ENCODE data around the gene PTPRG. TPM values are rescaled to one million over a fixed set of nuclear protein-coding genes. Genes with fewer than 3 reads are reported as not detected.
A peak's percentile ranks its signal among the peaks of the same experiment; 100 is the strongest.

The PTPRG gene
- total RNA-seq, 4 donors from 2014 or later = 51.9 to 56.8 (median 54.4) TPM

GRCh38 chr3:61601831-61602230, 40.5 kb downstream of the PTPRG start:
- Histone ChIP-seq H3K4me3 (no peak overlapping the region), H3K36me3 (peaks cover 0 to 5% (median 0%) of the 10 kb centered on the region in 4 donors), H3K27ac (replicated peaks in 1 of 4) (no peak overlapping the region), H3K9me3 (no peaks in the 10 kb centered on the region), H3K27me3 (no peaks in the 10 kb centered on the region), H3K4me1 (peaks cover 0 to 21% (median 3%) of the 10 kb centered on the region in 4 donors)
- WGBS = 69% methylated on average over 4 of the region's 4 CpGs
- TF ChIP-seq POLR2A (IDR thresholded peaks at IDR 0.05; ENCODE audit: low read depth) (no peak), POLR2AphosphoS5 (IDR thresholded peaks at IDR 0.05) (peak; percentile 26 to 37), CTCF (IDR thresholded peaks at IDR 0.05) (no peak), EP300 (IDR thresholded peaks at IDR 0.05) (no peak)
- DNase-seq (ENCODE audit: extremely low spot score) = no peak
- intact Hi-C loops (cut with DNase I) = no loop called here

GRCh38 chr3:61602466-61602865, 41.1 kb downstream of the PTPRG start:
- no peak overlapping the region for H3K27ac ChIP-seq (replicated peaks in 1 of 4)
- no peaks in the 10 kb centered on the region for H3K27me3 ChIP-seq
- no peak for DNase-seq (ENCODE audit: extremely low spot score)
- 89% methylated on average over 3 of the region's 3 CpGs for WGBS
- no peaks in the 10 kb centered on the region for H3K9me3 ChIP-seq
- no peak for TF ChIP-seq POLR2AphosphoS5 (IDR thresholded peaks at IDR 0.05)
- no peak for TF ChIP-seq CTCF (IDR thresholded peaks at IDR 0.05)
- no peak for TF ChIP-seq POLR2A (IDR thresholded peaks at IDR 0.05; ENCODE audit: low read depth)
- peaks cover 0 to 6% (median 0%) of the 10 kb centered on the region in 4 donors for H3K36me3 ChIP-seq
- peaks cover 0 to 16% (median 3%) of the 10 kb centered on the region in 4 donors for H3K4me1 ChIP-seq
- intact Hi-C loops (cut with DNase I) = no loop called here
- no peak overlapping the region for H3K4me3 ChIP-seq

GRCh38 chr3:61605589-61606175, 44.3 kb downstream of the PTPRG start:
- Histone ChIP-seq H3K27ac (replicated peaks in 1 of 4) (no peak overlapping the region), H3K27me3 (no peaks in the 10 kb centered on the region), H3K9me3 (no peaks in the 10 kb centered on the region), H3K4me1 (peaks cover 0 to 10% (median 3%) of the 10 kb centered on the region in 4 donors), H3K36me3 (peaks cover 0 to 6% (median 0%) of the 10 kb centered on the region in 4 donors), H3K4me3 (no peak overlapping the region)
- DNase-seq (ENCODE audit: extremely low spot score) = no peak
- TF ChIP-seq POLR2AphosphoS5 (IDR thresholded peaks at IDR 0.05) = no peak
- TF ChIP-seq POLR2A (IDR thresholded peaks at IDR 0.05; ENCODE audit: low read depth) = no peak
- no peak for TF ChIP-seq CTCF (IDR thresholded peaks at IDR 0.05)
- no peak for TF ChIP-seq EP300 (IDR thresholded peaks at IDR 0.05)
- WGBS = 98% methylated on average over 4 of the region's 4 CpGs
- intact Hi-C loops (cut with DNase I) = no loop called here

- H3K27me3 ChIP-seq = no peaks in the 10 kb centered on the region
- no peaks in the 10 kb centered on the region for H3K9me3 ChIP-seq
- 100% methylated on average over 5 of the region's 6 CpGs for WGBS
- H3K36me3 ChIP-seq = peaks cover 0 to 6% (median 0%) of the 10 kb centered on the region in 4 donors
- peaks cover 0 to 7% (median 3%) of the 10 kb centered on the region in 4 donors for H3K4me1 ChIP-seq
- TF ChIP-seq POLR2AphosphoS5 (IDR thresholded peaks at IDR 0.05) (no peak), EP300 (IDR thresholded peaks at IDR 0.05) (no peak)
- H3K27ac ChIP-seq (replicated peaks in 1 of 4) = no peak overlapping the region
- no peak for DNase-seq (ENCODE audit: extremely low spot score)
- H3K4me3 ChIP-seq = no peak overlapping the region
- intact Hi-C loops (cut with DNase I) = no loop called here
Measured at GRCh38 chr3:61606196-61606595, 44.8 kb downstream of the PTPRG start.

GRCh38 chr3:61608072-61608471, 46.7 kb downstream of the PTPRG start:
- Histone ChIP-seq H3K27me3 (no peaks in the 10 kb centered on the region), H3K9me3 (no peaks in the 10 kb centered on the region), H3K36me3 (peaks cover 0 to 6% (median 0%) of the 10 kb centered on the region in 4 donors), H3K4me1 (peaks cover 0 to 13% (median 7%) of the 10 kb centered on the region in 4 donors), H3K4me3 (no peak overlapping the region), H3K27ac (replicated peaks in 1 of 4) (no peak overlapping the region)
- TF ChIP-seq EP300 (IDR thresholded peaks at IDR 0.05) (no peak), CTCF (IDR thresholded peaks at IDR 0.05) (no peak), POLR2AphosphoS5 (IDR thresholded peaks at IDR 0.05) (no peak), POLR2A (IDR thresholded peaks at IDR 0.05; ENCODE audit: low read depth) (no peak)
- 74% methylated on average over 6 of the region's 6 CpGs for WGBS
- no peak for DNase-seq (ENCODE audit: extremely low spot score)
- intact Hi-C loops (cut with DNase I) = no loop called here

Measured in esophagus muscularis mucosa (tissue), 4 donors.